ENCODE results near the gene SLC25A47. TPM values are rescaled to one million over a fixed set of nuclear protein-coding genes. Genes with fewer than 3 reads are reported as not detected.

Gene SLC25A47
- polyA plus RNA-seq, 3 donors = not detected

GRCh38 chr14:100365741-100366140, 42.6 kb downstream of the SLC25A47 start:
- H3K9me3 Mint-ChIP-seq = no peaks in the 10 kb centered on the region
- no peaks in the 10 kb centered on the region for H3K9me3 ChIP-seq (replicated peaks in 1 of 2; ENCODE audit: control insufficient read depth in 1 of 2, insufficient read depth in 1 of 2, low read length in 2 of 2)
- peaks cover 5% of the 10 kb centered on the region for H3K4me1 Mint-ChIP-seq
- intact Hi-C loops (cut with micrococcal nuclease) = no loop called here
- H3K4me2 ChIP-seq (replicated peaks; ENCODE audit: extremely low read depth, low read length, poor library complexity, severe bottlenecking) = no peak overlapping the region
- H3K4me1 ChIP-seq (ENCODE audit: control insufficient read depth in 1 of 2, insufficient read depth in 2 of 2, low read length in 2 of 2) = no peaks in the 10 kb centered on the region
- H3K9ac ChIP-seq (ENCODE audit: insufficient read depth, low read length, poor library complexity, severe bottlenecking) = no peak overlapping the region
- H3K36me3 Mint-ChIP-seq = peaks cover 91 to 97% of the 10 kb centered on the region in 2 donors
- H3K4me3 Mint-ChIP-seq = no peak overlapping the region
- peaks cover 10% of the 10 kb centered on the region for H3K79me2 ChIP-seq (ENCODE audit: insufficient read depth, low read length)
- H3K27ac ChIP-seq (ENCODE audit: low read depth in 1 of 2, low read length in 2 of 2) = no peak overlapping the region
- peaks cover 95 to 99% of the 10 kb centered on the region in 2 donors for H3K36me3 ChIP-seq (replicated peaks in 1 of 2; ENCODE audit: control insufficient read depth in 1 of 2, insufficient read depth in 2 of 2, low read length in 2 of 2)
- no peak overlapping the region for H3K4me3 ChIP-seq (replicated peaks in 1 of 3; ENCODE audit: low read depth in 2 of 3, low read length in 3 of 3)
- H3K27ac Mint-ChIP-seq = peak overlapping the region in 2 of 7 donors; percentile 2 to 30
- H4K20me1 ChIP-seq (ENCODE audit: insufficient read depth, low read length) = peaks cover 97% of the 10 kb centered on the region
- WGBS (ENCODE audit: insufficient coverage) = 98% methylated on average over 5 of the region's 7 CpGs
- no peak for TF ChIP-seq CTCF (IDR thresholded peaks at IDR 0.05)
- no peaks in the 10 kb centered on the region for H3K27me3 Mint-ChIP-seq (ENCODE audit: low read depth in 3 of 3)
- DNase-seq = no peak
- H3K27me3 ChIP-seq (ENCODE audit: control insufficient read depth in 2 of 2, insufficient read depth in 2 of 2, low read length in 2 of 2) = no peaks in the 10 kb centered on the region
- H2AFZ ChIP-seq (ENCODE audit: insufficient read depth, low read depth, low read length, poor library complexity, severe bottlenecking) = no peak overlapping the region

GRCh38 chr14:100369019-100369418, 45.9 kb downstream of the SLC25A47 start:
- peaks cover 17 to 24% of the 10 kb centered on the region in 2 donors for H3K4me1 ChIP-seq (ENCODE audit: control insufficient read depth in 1 of 2, insufficient read depth in 2 of 2, low read length in 2 of 2)
- no peak overlapping the region for H3K4me2 ChIP-seq (replicated peaks; ENCODE audit: extremely low read depth, low read length, poor library complexity, severe bottlenecking)
- Mint-ChIP-seq H3K27ac (peak overlapping the region in 3 of 7 donors; percentile 28 to 68 (median 61)), H3K9me3 (no peaks in the 10 kb centered on the region), H3K27me3 (ENCODE audit: low read depth in 3 of 3) (no peaks in the 10 kb centered on the region), H3K4me3 (no peak overlapping the region), H3K4me1 (peaks cover 31% of the 10 kb centered on the region), H3K36me3 (peaks cover 86 to 97% of the 10 kb centered on the region in 2 donors)
- WGBS (ENCODE audit: insufficient coverage) = 94% methylated on average over 8 of the region's 13 CpGs
- no peaks in the 10 kb centered on the region for H3K9me3 ChIP-seq (replicated peaks in 1 of 2; ENCODE audit: control insufficient read depth in 1 of 2, insufficient read depth in 1 of 2, low read length in 2 of 2)
- no peak for TF ChIP-seq CTCF (IDR thresholded peaks at IDR 0.05)
- no peak overlapping the region for H2AFZ ChIP-seq (ENCODE audit: insufficient read depth, low read depth, low read length, poor library complexity, severe bottlenecking)
- H3K27ac ChIP-seq (ENCODE audit: low read depth in 1 of 2, low read length in 2 of 2) = no peak overlapping the region
- H3K36me3 ChIP-seq (replicated peaks in 1 of 2; ENCODE audit: control insufficient read depth in 1 of 2, insufficient read depth in 2 of 2, low read length in 2 of 2) = peaks cover 63 to 84% of the 10 kb centered on the region in 2 donors
- peaks cover 38% of the 10 kb centered on the region for H3K79me2 ChIP-seq (ENCODE audit: insufficient read depth, low read length)
- H4K20me1 ChIP-seq (ENCODE audit: insufficient read depth, low read length) = peaks cover 76% of the 10 kb centered on the region
- DNase-seq = no peak
- no peak overlapping the region for H3K9ac ChIP-seq (ENCODE audit: insufficient read depth, low read length, poor library complexity, severe bottlenecking)
- H3K4me3 ChIP-seq (replicated peaks in 1 of 3; ENCODE audit: low read depth in 2 of 3, low read length in 3 of 3) = no peak overlapping the region
- H3K27me3 ChIP-seq (ENCODE audit: control insufficient read depth in 2 of 2, insufficient read depth in 2 of 2, low read length in 2 of 2) = no peaks in the 10 kb centered on the region
- intact Hi-C loops (cut with micrococcal nuclease) = no loop called here
